GM12892 (cell line): ENCODE data around the gene C1orf122.

ENCODE experiments used
- POLR2A ChIP-seq: IDR thresholded peaks from 2 replicates; pipeline ENCODE4 v1.6.1; 2011; ENCODE audit warnings: low read depth, low read length, control low read depth
- POLR2AphosphoS5 ChIP-seq: IDR thresholded peaks from 2 replicates; pipeline ENCODE4 v1.6.1; 2011; ENCODE audit warnings: low read depth, low read length, control low read depth

DNA sequence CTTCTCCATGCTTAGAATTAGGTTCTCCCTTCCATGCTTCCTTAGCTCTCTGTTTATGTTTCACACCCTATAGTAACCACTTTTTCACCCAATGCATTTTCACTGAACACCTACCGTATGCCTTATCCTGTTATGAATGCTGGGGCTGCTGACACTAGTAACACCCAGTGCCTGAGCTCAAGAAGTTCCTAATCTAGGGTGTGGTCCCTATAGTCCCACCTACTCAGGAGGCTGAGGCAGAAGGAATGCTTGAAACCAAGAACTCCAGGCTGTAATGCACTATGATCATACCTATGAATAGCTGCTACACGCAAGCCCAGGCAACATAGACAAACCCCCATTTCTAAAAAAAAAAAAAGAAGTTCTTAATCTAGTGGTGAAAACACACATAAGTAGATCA, 48.1 kb upstream of the C1orf122 start:
- TF ChIP-seq POLR2AphosphoS5 (no peak), POLR2A (no peak)
